Measurements from ENCODE around the gene PRELID3B.
"Not testable (repeated sequence)": the region's sequence is repeated elsewhere in the genome, so short reads cannot be mapped to it uniquely, and the experiment has no call there.

Gene PRELID3B

DNA sequence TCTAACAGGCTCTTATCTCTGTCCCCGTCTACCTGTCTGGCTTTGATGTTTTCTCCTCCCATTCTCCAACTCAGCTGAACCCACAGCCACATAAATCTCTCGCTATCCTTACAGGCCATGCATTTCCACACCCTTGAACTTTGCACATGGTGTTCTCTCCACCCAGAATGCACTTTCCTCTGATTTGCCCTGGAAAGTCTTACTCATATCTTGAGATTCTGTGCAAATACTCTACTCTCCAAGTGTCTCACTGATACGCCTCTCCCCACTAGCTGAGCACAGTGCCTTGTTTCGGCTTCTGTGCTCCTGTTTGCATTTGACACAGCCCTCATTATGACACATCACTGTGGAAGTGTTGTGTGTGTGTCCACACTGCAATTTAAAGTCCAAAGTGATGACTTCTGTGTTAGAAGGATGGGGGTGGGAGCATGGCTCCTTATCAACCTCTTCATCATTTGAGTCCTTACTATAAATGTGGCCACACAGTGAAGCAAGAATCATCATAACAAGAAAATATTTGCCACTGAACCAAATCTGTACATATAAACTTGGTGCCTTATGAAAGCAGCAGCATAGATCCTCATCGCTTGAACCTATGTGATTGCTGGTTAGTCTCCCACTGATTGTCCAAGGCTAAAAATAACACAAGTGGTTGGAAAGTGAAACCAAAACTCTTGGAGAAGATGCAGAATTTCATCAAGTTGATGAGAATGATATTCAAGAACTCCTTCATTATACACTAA is 5.5 kb upstream of the PRELID3B start:
- no peak for DNase-seq

DNA sequence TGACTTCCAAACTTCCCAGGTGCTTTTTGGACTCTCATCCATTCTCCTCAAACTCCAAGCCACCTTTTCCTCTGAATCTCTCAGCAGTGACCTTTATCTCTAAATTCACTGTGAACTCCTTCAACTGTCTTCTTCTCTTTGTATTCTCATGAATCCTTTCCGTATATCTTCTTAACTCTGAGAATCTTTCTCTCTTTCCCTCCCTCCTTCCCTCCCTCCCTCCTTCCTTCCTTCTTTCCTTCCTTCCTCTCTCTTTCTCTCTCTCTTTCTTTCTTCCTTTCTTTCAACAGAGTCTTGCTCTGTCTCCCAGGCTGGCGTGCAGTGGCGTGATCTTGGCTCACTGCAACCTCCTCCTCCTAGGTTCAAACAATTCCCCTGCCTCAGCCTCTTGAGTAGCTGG is 4.3 kb upstream of the PRELID3B start:
- DNase-seq, result no peak

GRCh38 chr20:59044796-59045195 is 2.2 kb upstream of the PRELID3B start:
- DNase-seq, result no peak

GRCh38 chr20:59044295-59044694 is 1.7 kb upstream of the PRELID3B start:
- no peak for DNase-seq

GRCh38 chr20:59043698-59044097 is 1.1 kb upstream of the PRELID3B start:
- DNase-seq, result peak; percentile 39

GRCh38 chr20:59042796-59043631 is 428 bp upstream of the PRELID3B start:
- DNase-seq, result peak; percentile 95

DNA sequence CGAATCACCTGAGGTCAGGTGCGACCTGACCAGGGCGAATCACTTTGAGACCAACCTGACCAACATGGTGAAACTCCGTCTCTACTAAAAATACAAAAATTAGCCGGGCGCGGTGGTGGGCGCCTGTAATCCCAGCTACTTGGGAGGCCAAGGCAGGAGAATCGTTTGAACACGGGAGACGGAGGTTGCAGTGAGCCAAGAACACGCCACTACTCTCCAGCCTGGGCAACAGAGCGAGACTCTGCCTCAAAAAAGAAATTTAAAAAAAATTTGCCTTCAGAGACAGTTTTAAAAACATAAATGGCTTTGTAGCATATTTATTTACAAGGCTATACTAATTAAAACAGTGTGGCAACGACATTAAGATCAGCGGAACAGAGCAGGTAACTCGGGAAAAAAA is 1.1 kb downstream of the PRELID3B start:
- not testable (repeated sequence) for DNase-seq

DNA sequence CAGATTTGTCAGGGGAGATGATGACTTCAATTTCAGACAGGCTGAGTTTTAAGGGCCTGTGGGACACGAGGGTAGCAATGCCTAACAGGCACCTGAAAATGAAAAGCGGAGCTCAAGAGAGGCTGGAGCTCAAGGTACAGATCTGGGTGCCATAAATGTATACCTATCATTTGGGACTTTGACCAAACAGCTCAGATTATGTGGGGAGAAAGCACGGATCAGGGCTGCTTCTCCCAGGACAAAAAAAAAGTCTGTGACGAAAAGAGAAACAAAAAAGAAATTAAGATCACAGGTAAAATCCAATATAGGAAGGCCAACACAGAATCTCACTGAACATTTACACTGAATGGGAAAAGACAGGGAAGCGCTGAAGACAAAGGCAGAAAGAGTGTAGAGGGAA is 1.9 kb downstream of the PRELID3B start:
- no peak for DNase-seq

GRCh38 chr20:59039233-59039632 is 3.4 kb downstream of the PRELID3B start:
- no peak for DNase-seq

DNA sequence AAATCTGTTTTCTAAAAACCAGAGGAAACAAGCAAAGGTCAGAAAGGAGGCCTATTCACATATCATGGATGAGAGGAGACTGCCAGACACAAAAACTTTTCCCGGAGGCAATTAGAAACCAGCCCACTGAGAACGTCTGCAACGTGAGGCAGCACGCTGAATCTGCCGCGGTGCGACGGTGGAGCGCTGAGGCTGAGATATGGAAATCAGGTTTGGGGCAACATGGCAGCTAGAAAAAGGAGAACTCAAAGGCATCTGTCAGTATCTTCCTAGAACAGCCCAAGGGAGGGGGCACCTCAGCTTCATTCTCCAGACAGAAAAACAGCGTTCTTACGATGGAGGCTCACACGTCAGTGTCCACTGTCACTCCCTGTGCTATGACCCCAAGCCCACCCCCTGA is 5.2 kb downstream of the PRELID3B start:
- no peak for DNase-seq

DNA sequence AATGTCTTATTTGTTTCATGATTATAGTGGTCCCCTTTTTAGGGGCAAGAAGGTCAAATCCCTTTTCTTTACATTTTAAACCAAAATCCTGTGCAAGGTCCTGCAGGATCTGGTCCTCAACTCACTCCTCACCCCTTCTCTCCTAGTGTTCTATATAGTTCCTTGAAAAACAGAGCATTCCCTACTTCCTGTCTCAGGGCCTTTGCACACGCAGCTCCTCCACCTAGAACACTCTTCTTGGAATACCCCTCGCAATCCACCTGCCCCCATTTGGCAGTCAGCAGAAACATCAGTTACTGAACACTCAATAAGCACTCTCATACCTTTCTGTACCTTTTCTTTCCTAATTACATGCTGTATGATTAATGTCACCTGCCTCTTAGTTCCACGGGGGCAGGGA is 7.2 kb downstream of the PRELID3B start:
- no peak for DNase-seq

DNA sequence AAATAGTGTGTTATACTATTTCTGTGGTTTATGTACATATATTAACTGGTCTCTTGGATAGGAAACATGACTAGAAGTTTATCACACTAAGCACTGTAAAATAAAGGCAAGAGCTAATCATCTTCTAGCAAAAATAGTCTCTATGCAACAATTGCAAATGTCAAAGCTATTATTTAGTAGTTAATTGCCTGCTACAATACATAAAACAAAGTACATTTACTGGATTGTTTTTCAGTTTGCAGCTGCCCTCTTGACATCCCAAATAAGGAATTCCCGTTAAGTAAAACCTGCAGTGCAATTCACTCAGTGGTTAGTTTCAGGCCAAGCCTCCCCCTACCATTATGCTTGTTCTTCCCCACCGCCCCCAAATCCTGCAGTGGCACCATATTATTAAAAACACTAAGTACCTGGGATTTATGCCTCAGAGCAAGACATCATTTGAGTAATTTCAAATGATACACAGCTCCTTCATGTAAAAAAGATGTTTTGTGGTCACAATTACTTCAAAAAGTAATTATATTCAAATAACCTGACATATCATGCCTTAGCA is 8.9 kb downstream of the PRELID3B start:
- no peak for DNase-seq

- no peak for DNase-seq
Measured at GRCh38 chr20:59033093-59033492, 9.5 kb downstream of the PRELID3B start.

GRCh38 chr20:59032713-59033059 is 9.9 kb downstream of the PRELID3B start:
- no peak for DNase-seq

GRCh38 chr20:59032023-59032712 is 10.4 kb downstream of the PRELID3B start, which contains the start of gene ATP5F1E:
Gene ATP5F1E, minus strand, starts transcription at chr20:59032335. Its CDS starts 84 bp downstream, at chr20:59032251.
- peak; percentile 96 for DNase-seq

GRCh38 chr20:59031564-59032022 is 11.0 kb downstream of the PRELID3B start:
- no peak for DNase-seq

DNA sequence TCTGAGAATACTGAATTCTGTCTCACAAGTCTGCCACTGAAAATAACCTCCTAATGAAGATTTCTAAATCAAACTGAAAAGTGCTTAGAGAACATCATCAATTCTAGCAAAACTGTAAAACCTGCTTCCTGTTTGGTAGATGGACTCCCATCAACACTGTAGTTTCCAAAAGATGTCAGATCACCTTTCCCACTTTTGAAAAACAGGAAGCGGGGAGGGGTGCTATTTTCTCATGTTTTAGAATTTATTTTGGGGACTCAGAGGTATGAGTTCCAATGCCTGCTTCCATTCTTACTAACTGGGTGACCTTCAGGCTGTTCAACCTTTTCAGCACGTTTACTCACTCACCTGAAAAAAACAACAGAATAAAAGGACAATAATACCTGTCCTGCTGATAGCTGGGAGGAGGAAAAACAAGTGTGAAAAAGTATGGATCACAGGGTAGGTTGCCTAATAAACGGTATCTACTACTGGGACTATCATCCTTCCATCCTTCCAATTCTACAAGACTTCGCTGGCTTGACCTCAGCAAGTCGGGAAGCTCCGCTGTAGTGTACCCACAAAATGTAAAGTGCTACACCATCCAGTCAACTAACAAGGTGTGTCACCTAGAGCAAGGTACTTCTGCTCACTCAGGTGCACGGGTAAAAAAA is 11.5 kb downstream of the PRELID3B start:
- DNase-seq, result no peak

DNA sequence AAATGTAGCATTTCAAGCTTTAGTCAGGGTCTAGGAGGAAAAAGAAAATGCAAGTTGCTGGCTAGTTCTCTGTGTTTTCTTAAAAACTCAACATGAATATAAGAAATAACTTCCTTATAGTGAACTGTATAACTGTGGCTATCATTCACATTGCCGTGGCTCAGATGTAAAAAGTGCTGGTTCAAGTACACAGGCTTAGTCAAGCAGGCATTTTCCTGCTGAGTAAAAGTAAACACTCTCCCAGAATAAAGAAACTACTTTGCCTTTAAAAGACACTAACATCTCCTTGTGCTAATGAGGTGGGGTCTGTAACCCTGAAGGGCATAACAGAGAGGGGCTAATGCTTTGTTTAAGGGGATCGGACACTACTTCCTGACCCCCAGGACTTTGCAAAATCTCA is 13.8 kb downstream of the PRELID3B start:
- no peak for DNase-seq

DNA sequence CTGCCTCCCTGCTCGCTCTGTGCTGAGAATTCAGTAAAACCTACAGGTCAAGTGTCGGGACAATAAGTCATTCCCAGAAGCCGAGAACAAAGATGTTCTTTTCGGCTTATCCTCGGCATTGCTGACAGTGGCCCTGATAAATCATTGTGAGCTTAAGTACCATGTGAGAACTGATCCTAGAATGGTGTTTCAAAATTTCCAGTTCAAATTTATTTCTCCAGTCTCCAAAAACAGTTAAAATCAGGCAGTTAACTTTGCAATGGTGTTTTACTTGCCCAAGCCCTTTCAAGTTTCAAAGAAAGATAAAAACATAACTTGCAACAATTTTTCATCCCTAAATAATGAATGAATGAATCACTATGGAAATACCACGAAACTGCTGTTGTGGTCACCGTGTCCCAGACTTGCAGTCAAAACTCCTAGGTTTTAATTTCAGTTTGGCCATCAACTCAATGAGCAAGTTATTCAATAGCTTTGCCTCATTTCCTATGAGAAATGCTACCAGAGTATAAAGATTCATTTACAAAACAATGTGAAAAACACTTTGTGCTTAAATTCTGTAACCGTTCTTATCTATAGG is 14.8 kb downstream of the PRELID3B start:
- DNase-seq, result no peak

- no peak for DNase-seq
Measured at GRCh38 chr20:59026904-59027740, 15.5 kb downstream of the PRELID3B start.

DNA sequence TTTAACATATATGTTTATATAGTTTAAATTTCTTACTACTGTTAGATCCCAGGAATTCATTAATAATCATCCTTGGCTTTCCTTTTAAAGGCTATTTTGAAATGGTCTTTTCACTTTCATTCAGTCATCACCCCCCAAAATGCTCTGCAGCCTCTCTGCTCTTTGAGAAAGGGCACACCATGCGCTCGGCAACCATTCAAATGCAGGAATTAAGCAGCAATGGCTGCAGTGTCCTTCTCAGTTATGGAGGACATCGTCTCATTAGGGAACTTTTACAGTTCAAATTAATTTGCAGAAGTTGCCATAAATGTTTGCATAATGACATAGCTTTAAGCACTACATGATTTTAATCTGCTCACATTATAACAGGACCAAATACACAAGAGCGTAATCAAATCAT is 17.1 kb downstream of the PRELID3B start:
- no peak for DNase-seq

Data from stimulated activated CD8-positive, alpha-beta memory T cell treated with anti-CD3 and anti-CD28 coated beads, Interleukin-4, amount 100 ng/mL, for 48 hours (primary cell).